Endodermal cell (in vitro differentiated cells): ENCODE data around the gene TMEM52B. TPM values are rescaled to one million over a fixed set of nuclear protein-coding genes. Genes with fewer than 3 reads are reported as not detected.

Experiments
- DNase-seq: peaks from one replicate; pipeline ENCODE4 v3.0.0-alpha.2; 2017
- H3K27ac ChIP-seq: 2 replicates; pipeline ENCODE4 v1.5.1; 2013; ENCODE audit warnings: mild to moderate bottlenecking, low read depth, low read length, moderate library complexity
- H3K27me3 ChIP-seq: 2 replicates; pipeline ENCODE4 v1.6.1; 2013; ENCODE audit warnings: mild to moderate bottlenecking, low read length, moderate library complexity; ENCODE audit not compliant: insufficient read depth, control insufficient read depth, poor library complexity, severe bottlenecking
- H3K36me3 ChIP-seq: 2 replicates; pipeline ENCODE4 v1.7.0; 2013; ENCODE audit warnings: mild to moderate bottlenecking, low read length, moderate library complexity; ENCODE audit not compliant: control insufficient read depth, insufficient read depth
- H3K4me1 ChIP-seq: one replicate; pipeline ENCODE4 v1.7.0; 2013; ENCODE audit warnings: low read length; ENCODE audit not compliant: control insufficient read depth, insufficient read depth
- H3K4me3 ChIP-seq: 2 replicates; pipeline ENCODE4 v1.5.1; 2013; ENCODE audit warnings: mild to moderate bottlenecking, low read length, moderate library complexity
- H3K9ac ChIP-seq: 2 replicates; pipeline ENCODE4 v1.6.1; 2013; ENCODE audit warnings: mild to moderate bottlenecking, low read length, moderate library complexity; ENCODE audit not compliant: poor library complexity, severe bottlenecking; ENCODE audit errors: extremely low read depth
- H3K9me3 ChIP-seq: 2 replicates; pipeline ENCODE4 v1.6.1; 2013; ENCODE audit warnings: mild to moderate bottlenecking, low read length, moderate library complexity; ENCODE audit not compliant: control insufficient read depth
- H3K27ac Mint-ChIP-seq: 2 replicates; pipeline ENCODE4 v1.8.0; 2020; ENCODE audit warnings: mixed read lengths
- H3K27me3 Mint-ChIP-seq: 2 replicates; pipeline ENCODE4 v1.8.0; 2021; ENCODE audit warnings: mild to moderate bottlenecking, mixed read lengths; ENCODE audit not compliant: insufficient read depth
- H3K36me3 Mint-ChIP-seq: 2 replicates; pipeline ENCODE4 v1.8.0; 2020; ENCODE audit warnings: low read depth, mixed read lengths
- H3K4me1 Mint-ChIP-seq: 2 replicates; pipeline ENCODE4 v1.8.0; 2020; ENCODE audit warnings: mixed read lengths
- H3K4me3 Mint-ChIP-seq: 2 replicates; pipeline ENCODE4 v1.8.0; 2020; ENCODE audit warnings: mild to moderate bottlenecking, moderate library complexity, mixed read lengths
- H3K9me3 Mint-ChIP-seq: 2 replicates; pipeline ENCODE4 v1.8.0; 2020; ENCODE audit warnings: mild to moderate bottlenecking, mixed read lengths
- CTCF ChIP-seq: fragments of 200-600 bp; sonication (generic); conservative IDR thresholded peaks from 2 replicates; pipeline ENCODE4 v1.5.0; 2021; ENCODE audit warnings: antibody characterized with exemption, mild to moderate bottlenecking
- WGBS, 2 experiments: methylation state at CpG; one replicate each; pipeline versions ENCODE4 v1.1.5 to v1.1.7; 2013; ENCODE audit warnings: missing lambda C conversion rate in 2 of 2, mixed read lengths in 1 of 2; ENCODE audit not compliant: insufficient coverage in 1 of 2, insufficient read length in 1 of 2; 5-methylcytosine and 5-hydroxymethylcytosine counted together
- total RNA-seq, 2 donors: library from RNA; stranded (reverse); fragmentation: NEBNext Ultra II Directional in 1 of 2; extraction: Animal tissue kit (Norgen Biotek cat#: 25700) in 1 of 2; gene quantifications; 2 replicates in 1 of 2; 3 replicates in 1 of 2; pipeline ENCODE4 v1.2.1, GENCODE V29; 2021

The TMEM52B gene
- total RNA-seq, 2 donors from 2014 or later = not detected

GRCh38 chr12:10171973-10172728 is 6.7 kb upstream of the TMEM52B start, which contains the start of gene OLR1:
OLR1 (minus strand) TSS chr12:10172132; CDS start chr12:10172077, 55 bp downstream.
- Mint-ChIP-seq H3K36me3 (no peaks in the 10 kb centered on the region), H3K27me3 (no peaks in the 10 kb centered on the region), H3K4me3 (no peak within 1 kb of the TSS), H3K27ac (no peak within 1 kb of the TSS), H3K9me3 (no peaks in the 10 kb centered on the region), H3K4me1 (peaks cover 33% of the 10 kb centered on the region)
- Histone ChIP-seq H3K27me3 (no peaks in the 10 kb centered on the region), H3K4me1 (no peaks in the 10 kb centered on the region), H3K27ac (no peak within 1 kb of the TSS), H3K9ac (no peak within 1 kb of the TSS), H3K4me3 (peak within 1 kb of the TSS; percentile 10), H3K9me3 (no peaks in the 10 kb centered on the region), H3K36me3 (no peaks in the 10 kb centered on the region)
- 90 to 92% methylated on average over 7 of the region's 7 CpGs for WGBS, 2 experiments
- TF ChIP-seq CTCF = no peak
- DNase-seq = no peak

- no peaks in the 10 kb centered on the region for H3K36me3 Mint-ChIP-seq
- DNase-seq = no peak
- 62% methylated on average over 1 of the region's 2 CpGs; no CpG with 5 or more reads in 1 of the 2 experiments for WGBS, 2 experiments
- H3K9me3 Mint-ChIP-seq = no peaks in the 10 kb centered on the region
- H3K4me1 ChIP-seq = no peaks in the 10 kb centered on the region
- no peak overlapping the region for H3K4me3 ChIP-seq
- H3K9me3 ChIP-seq = no peaks in the 10 kb centered on the region
- H3K27me3 ChIP-seq = no peaks in the 10 kb centered on the region
- H3K9ac ChIP-seq = no peak overlapping the region
- peaks cover 40% of the 10 kb centered on the region for H3K4me1 Mint-ChIP-seq
- no peaks in the 10 kb centered on the region for H3K27me3 Mint-ChIP-seq
- no peak for TF ChIP-seq CTCF
- no peak overlapping the region for H3K27ac Mint-ChIP-seq
- no peak overlapping the region for H3K27ac ChIP-seq
- H3K4me3 Mint-ChIP-seq = no peak overlapping the region
- H3K36me3 ChIP-seq = no peaks in the 10 kb centered on the region
Measured at GRCh38 chr12:10174986-10175614, 3.7 kb upstream of the TMEM52B start.

- WGBS, 2 experiments = 91 to 94% methylated on average over 5 of the region's 5 CpGs
- H3K9me3 Mint-ChIP-seq = no peaks in the 10 kb centered on the region
- no peaks in the 10 kb centered on the region for H3K27me3 ChIP-seq
- no peak overlapping the region for H3K9ac ChIP-seq
- H3K27me3 Mint-ChIP-seq = no peaks in the 10 kb centered on the region
- no peak overlapping the region for H3K4me3 Mint-ChIP-seq
- H3K36me3 ChIP-seq = no peaks in the 10 kb centered on the region
- H3K9me3 ChIP-seq = no peaks in the 10 kb centered on the region
- no peak overlapping the region for H3K27ac Mint-ChIP-seq
- DNase-seq = no peak
- no peak overlapping the region for H3K27ac ChIP-seq
- H3K4me3 ChIP-seq = no peak overlapping the region
- H3K4me1 Mint-ChIP-seq = peaks cover 38% of the 10 kb centered on the region
- no peaks in the 10 kb centered on the region for H3K4me1 ChIP-seq
- no peaks in the 10 kb centered on the region for H3K36me3 Mint-ChIP-seq
- peak; percentile 18 for TF ChIP-seq CTCF
Measured at GRCh38 chr12:10175846-10176636, 2.8 kb upstream of the TMEM52B start.
